GM23248 (cell line): ENCODE data around the gene ZNF132. TPM values are rescaled to one million over a fixed set of nuclear protein-coding genes. Genes with fewer than 3 reads are reported as not detected.
A peak's percentile ranks its signal among the peaks of the same experiment; 100 is the strongest.
"Not testable (repeated sequence)": the region's sequence is repeated elsewhere in the genome, so short reads cannot be mapped to it uniquely, and the experiment has no call there.

ENCODE experiments used
- DNase-seq: peaks from one replicate; pipeline ENCODE4 v3.0.0-alpha.2; 2015
- H2AFZ ChIP-seq: fragments of 200-600 bp; sonication (generic); 2 replicates; pipeline ENCODE4 v1.6.1; 2016; ENCODE audit warnings: antibody characterized with exemption
- H3F3A ChIP-seq: fragments of 200-600 bp; sonication (generic); 2 replicates; pipeline ENCODE4 v1.6.1; 2016; ENCODE audit warnings: mild to moderate bottlenecking, antibody characterized with exemption, mixed run types; ENCODE audit not compliant: insufficient read depth
- H3K27ac ChIP-seq: fragments of 200-600 bp; sonication (generic); 2 replicates; pipeline ENCODE4 v1.5.1; 2016; ENCODE audit warnings: mild to moderate bottlenecking
- H3K27me3 ChIP-seq: fragments of 200-600 bp; sonication (generic); replicated peaks from 2 replicates; pipeline ENCODE4 v1.6.1; 2016; ENCODE audit warnings: mild to moderate bottlenecking; ENCODE audit not compliant: insufficient read depth
- H3K36me3 ChIP-seq: fragments of 200-600 bp; sonication (generic); 2 replicates; pipeline ENCODE4 v1.6.1; 2016; ENCODE audit warnings: low read depth, mild to moderate bottlenecking
- H3K4me1 ChIP-seq: fragments of 200-600 bp; sonication (generic); 2 replicates; pipeline ENCODE4 v1.6.1; 2016; ENCODE audit warnings: mild to moderate bottlenecking; ENCODE audit not compliant: insufficient read depth
- H3K4me2 ChIP-seq: fragments of 200-600 bp; sonication (generic); one replicate; pipeline ENCODE4 v1.6.1; 2016; ENCODE audit warnings: mild to moderate bottlenecking; ENCODE audit not compliant: unreplicated experiment
- H3K4me3 ChIP-seq: fragments of 200-600 bp; sonication (generic); 2 replicates; pipeline ENCODE4 v1.5.1; 2016; ENCODE audit warnings: mild to moderate bottlenecking
- H3K79me2 ChIP-seq: fragments of 200-600 bp; sonication (generic); 2 replicates; pipeline ENCODE4 v1.6.1; 2016; ENCODE audit warnings: mild to moderate bottlenecking; ENCODE audit not compliant: insufficient read depth
- H3K9ac ChIP-seq: fragments of 200-600 bp; sonication (generic); 2 replicates; pipeline ENCODE4 v1.6.1; 2016; ENCODE audit warnings: mild to moderate bottlenecking
- H3K9me2 ChIP-seq: fragments of 200-600 bp; sonication (generic); 2 replicates; pipeline ENCODE4 v1.6.1; 2016; ENCODE audit warnings: mixed run types, mild to moderate bottlenecking, moderate library complexity; ENCODE audit not compliant: insufficient read depth
- H3K9me3 ChIP-seq: fragments of 200-600 bp; sonication (generic); one replicate; pipeline ENCODE4 v1.6.1; 2017; ENCODE audit warnings: low read depth
- H4K20me1 ChIP-seq: fragments of 200-600 bp; sonication (generic); 2 replicates; pipeline ENCODE4 v1.6.0; 2016; ENCODE audit not compliant: insufficient read depth
- EZH2 ChIP-seq: fragments of 200-600 bp; sonication (generic); IDR thresholded peaks from 2 replicates; pipeline ENCODE4 v1.6.1; 2018; ENCODE audit warnings: antibody characterized with exemption, mild to moderate bottlenecking; ENCODE audit not compliant: insufficient read depth, poor library complexity, severe bottlenecking
- EZH2phosphoT487 ChIP-seq: fragments of 200-600 bp; sonication (generic); IDR thresholded peaks from 2 replicates; pipeline ENCODE4 v1.6.1; 2018; ENCODE audit warnings: antibody characterized with exemption, moderate library complexity, mild to moderate bottlenecking, low read depth; ENCODE audit not compliant: insufficient read depth
- WGBS, 2 experiments: methylation state at CpG; one replicate each; pipeline ENCODE4 v1.1.6; 2015 to 2017; ENCODE audit warnings: low lambda C conversion rate in 2 of 2, low coverage in 1 of 2; ENCODE audit errors: missing lambda C conversion rate in 2 of 2; 5-methylcytosine and 5-hydroxymethylcytosine counted together
- in situ Hi-C: fragments of 300-500 bp; cut with MboI; formaldehyde crosslinking; loops from 2 replicates; pipeline ENCODE4 v1.15.0; 2020
- polyA plus RNA-seq: library from polyadenylated mRNA; unstranded; fragments of >200 nt; fragmentation: Nextera tagmentation; extraction: Ambion mirVana; gene quantifications from 2 replicates; pipeline ENCODE4 v1.2.1, GENCODE V29; 2016
- total RNA-seq: library from RNA; depleted of rRNA; stranded (reverse); fragments of >200 nt; shearing (Covaris generic); gene quantifications from 2 replicates; pipeline ENCODE4 v1.2.3, GENCODE V29; 2014

The ZNF132 gene
- total and polyA plus RNA-seq, 2 experiments from 2014 or later, result 4.5 to 6.1 TPM

DNA sequence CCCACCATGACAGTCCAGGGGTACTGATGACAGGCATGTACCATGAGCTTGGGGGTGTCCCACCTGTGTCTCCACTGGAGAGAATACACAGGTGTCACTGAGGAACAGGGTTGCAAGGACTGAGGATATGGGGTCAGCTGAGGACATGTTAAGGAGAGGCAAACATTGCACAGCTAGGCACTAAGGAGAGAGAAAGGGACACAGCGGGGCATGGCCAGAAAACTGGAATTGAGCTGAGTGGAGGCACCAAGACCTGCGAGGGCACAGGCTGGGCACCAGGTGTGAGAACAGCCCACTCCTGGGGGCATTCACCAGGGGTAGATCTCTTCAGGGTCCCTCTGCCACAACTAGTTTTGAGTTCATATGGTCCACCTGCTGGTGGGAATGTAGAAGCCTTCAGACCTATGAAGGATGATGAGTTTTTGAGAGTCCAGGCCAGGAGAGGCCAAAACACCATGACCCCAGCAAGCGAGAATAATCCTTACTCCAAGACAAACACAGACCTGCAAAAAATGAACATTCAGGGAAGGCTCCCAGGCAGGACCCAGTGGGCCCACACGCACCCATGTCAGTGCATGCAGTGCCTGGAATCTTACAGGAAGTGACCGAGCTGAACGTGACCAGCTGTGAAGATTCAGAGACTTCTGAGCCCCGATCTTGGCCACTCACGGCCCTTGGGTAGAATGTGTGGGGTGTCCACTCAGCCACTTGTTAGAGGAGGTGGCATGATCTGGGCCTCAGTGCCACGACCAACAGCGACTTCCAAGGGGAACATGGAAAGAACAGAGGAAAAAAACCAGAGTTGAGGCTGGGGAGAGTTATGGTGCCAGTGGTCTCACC, 32.9 kb downstream of the ZNF132 start:
- in situ Hi-C loops, result no loop called here
- Histone ChIP-seq H3K9me3 (no peaks in the 10 kb centered on the region), H3K36me3 (no peaks in the 10 kb centered on the region), H3K27ac (peak overlapping the region; percentile 59), H3K79me2 (peaks cover 49% of the 10 kb centered on the region), H3K4me3 (peak overlapping the region; percentile 91), H3K9me2 (no peaks in the 10 kb centered on the region), H2AFZ (peak overlapping the region; percentile 84; the same call in 1 of the 2 replicates), H3K9ac (peak overlapping the region; percentile 92), H3K27me3 (no peaks in the 10 kb centered on the region), H3K4me2 (peak overlapping the region; percentile 93), H4K20me1 (no peaks in the 10 kb centered on the region), H3K4me1 (0 out of 2 replicates have a peak, but pooled peaks cover 11% of the 10 kb centered on the region), H3F3A (0 out of 2 replicates have a peak, but pooled peaks cover 5% of the 10 kb centered on the region)
- peak; percentile 55 for DNase-seq
- WGBS, 2 experiments, result 58% methylated on average over 10 of the region's 10 CpGs
- TF ChIP-seq EZH2 (no peak), EZH2phosphoT487 (no peak)

DNA sequence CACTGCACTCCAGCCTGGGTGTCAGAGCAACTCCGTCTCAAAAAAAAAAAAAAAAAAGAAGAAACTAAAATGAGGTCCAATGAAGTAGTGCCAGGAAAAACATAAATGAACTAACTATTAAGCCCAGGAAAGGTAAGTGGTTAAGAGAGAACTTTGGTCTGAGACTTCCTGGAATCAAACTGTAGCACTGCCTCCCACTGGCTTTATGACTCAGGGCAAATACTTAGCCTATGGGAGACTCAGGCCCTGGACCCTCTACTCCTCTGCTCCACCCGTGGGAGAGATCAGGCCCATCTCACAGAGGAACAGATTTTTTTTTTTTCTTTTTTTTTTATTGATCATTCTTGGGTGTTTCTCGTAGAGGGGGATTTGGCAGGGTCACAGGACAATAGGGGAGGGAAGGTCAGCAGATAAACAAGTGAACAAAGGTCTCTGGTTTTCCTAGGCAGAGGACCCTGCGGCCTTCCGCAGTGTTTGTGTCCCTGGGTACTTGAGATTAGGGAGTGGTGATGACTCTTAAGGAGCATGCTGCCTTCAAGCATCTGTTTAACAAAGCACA, 36.0 kb downstream of the ZNF132 start:
- peaks cover 23% of the 10 kb centered on the region for H3K79me2 ChIP-seq
- H3K4me2 ChIP-seq, H3K9me2 ChIP-seq, H2AFZ ChIP-seq, H3K9me3 ChIP-seq, H4K20me1 ChIP-seq, H3K4me3 ChIP-seq, H3K36me3 ChIP-seq, H3K27me3 ChIP-seq, H3F3A ChIP-seq, in situ Hi-C loops, H3K27ac ChIP-seq, H3K9ac ChIP-seq: not testable (repeated sequence)
- DNase-seq, result peak; percentile 23
- peaks cover 12% of the 10 kb centered on the region for H3K4me1 ChIP-seq
- 67 to 73% methylated on average over 5 of the region's 5 CpGs for WGBS, 2 experiments

DNA sequence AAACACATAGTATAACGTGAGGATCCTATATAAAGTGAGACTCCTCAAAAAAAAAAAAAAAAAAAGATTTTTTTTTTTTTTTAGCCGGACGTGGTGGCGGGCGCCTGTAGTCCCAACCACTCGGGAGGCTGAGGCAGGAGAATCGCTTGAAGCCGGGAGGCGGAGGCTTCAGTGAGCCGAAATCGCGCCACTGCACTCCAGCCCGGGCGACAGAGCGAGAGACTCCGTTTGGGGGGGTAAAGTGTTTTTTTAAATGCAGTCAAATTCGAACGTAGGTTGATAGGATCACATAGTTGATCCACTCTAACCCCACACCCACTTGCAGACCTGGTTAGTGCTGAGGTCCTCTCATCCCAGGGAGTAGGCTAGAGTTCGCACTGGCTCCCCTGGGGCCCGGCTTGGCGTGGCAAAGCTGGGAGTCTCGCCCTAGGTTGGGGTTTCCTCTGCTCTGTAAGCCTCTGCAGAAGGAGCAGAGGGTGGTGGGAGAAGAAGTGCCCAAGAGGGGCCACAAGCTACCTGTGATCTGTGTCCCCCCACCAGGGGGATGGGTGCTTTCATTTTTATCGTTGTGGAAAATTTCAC, 38.0 kb downstream of the ZNF132 start:
- 0 out of 2 replicates have a peak, but pooled peaks cover 5% of the 10 kb centered on the region for H3F3A ChIP-seq
- peak overlapping the region; percentile 91 for H2AFZ ChIP-seq
- H3K4me3 ChIP-seq, result peak overlapping the region; percentile 85
- H3K4me1 ChIP-seq, result peaks cover 6% of the 10 kb centered on the region
- peak overlapping the region; percentile 81 for H3K4me2 ChIP-seq
- no peaks in the 10 kb centered on the region for H3K27me3 ChIP-seq
- peak overlapping the region; percentile 84 for H3K9ac ChIP-seq
- no peak for DNase-seq
- no peaks in the 10 kb centered on the region for H3K9me2 ChIP-seq
- no peaks in the 10 kb centered on the region for H4K20me1 ChIP-seq
- 26 to 28% methylated on average over 21 to 23 of the region's 23 CpGs for WGBS, 2 experiments
- H3K9me3 ChIP-seq, result no peaks in the 10 kb centered on the region
- peaks cover 5% of the 10 kb centered on the region; the same call in 1 of the 2 replicates for H3K79me2 ChIP-seq
- TF ChIP-seq EZH2 (no peak), EZH2phosphoT487 (no peak)
- in situ Hi-C loops, result no loop called here
- peak overlapping the region; percentile 79 for H3K27ac ChIP-seq
- H3K36me3 ChIP-seq, result no peaks in the 10 kb centered on the region

DNA sequence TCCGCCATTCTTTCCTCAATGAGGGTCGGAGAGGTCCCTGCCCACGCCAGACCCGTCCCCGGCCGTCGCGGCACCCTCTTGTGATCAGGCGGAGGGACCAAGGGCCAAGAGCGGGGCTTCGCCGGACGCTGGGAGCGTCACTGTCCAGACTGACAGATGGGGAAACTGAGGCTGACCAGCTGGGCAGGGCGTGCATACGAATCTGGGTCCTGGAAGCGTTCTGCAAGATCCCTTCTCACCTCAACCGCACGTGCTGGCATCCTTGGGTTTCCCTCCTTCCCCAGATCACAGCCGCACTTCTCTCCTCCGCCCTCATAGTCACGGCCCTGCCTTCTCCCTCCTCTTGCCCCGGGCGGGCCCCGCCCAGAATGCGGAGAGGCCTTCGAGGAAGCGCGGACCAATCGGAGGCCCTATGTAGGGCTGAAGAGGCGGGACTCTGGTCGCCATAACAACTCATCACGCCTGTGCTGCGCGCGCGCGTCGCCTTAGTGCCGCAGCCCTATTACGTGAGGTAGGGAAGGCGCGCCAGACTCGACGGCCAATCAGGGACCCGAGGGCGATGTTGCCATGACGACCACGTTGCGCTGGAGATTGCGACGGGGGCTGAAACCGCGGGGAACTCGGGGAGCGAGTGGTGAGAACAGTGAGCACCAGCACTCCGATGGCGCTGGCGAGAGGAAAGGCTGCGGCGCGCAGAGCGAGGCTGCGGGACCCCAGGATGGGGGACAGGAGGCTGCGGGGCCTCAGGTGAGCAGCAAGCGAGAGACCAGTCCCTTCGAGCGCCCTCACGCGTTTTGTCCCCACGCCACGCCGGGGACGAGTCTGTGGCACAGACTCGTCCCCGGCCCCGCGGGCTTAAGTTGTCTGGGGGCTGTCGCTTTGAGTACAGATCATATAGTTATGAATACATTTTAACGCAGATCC, 38.8 kb downstream of the ZNF132 start:
- TF ChIP-seq EZH2, result no peak
- TF ChIP-seq EZH2phosphoT487, result no peak
- H3K27ac ChIP-seq, result peak overlapping the region; percentile 79
- H3K4me3 ChIP-seq, result peak overlapping the region; percentile 85
- H3K36me3 ChIP-seq, result no peaks in the 10 kb centered on the region
- no peaks in the 10 kb centered on the region for H3K9me3 ChIP-seq
- in situ Hi-C loops, result no loop called here
- 0 out of 2 replicates have a peak, but pooled peaks cover 5% of the 10 kb centered on the region for H3F3A ChIP-seq
- H3K9me2 ChIP-seq, result no peaks in the 10 kb centered on the region
- 1 to 2% methylated on average over 71 to 80 of the region's 80 CpGs for WGBS, 2 experiments
- DNase-seq, result peak; percentile 100
- H3K27me3 ChIP-seq, result no peaks in the 10 kb centered on the region
- H3K9ac ChIP-seq, result peak overlapping the region; percentile 84
- H3K4me1 ChIP-seq, result peaks cover 6% of the 10 kb centered on the region
- H3K79me2 ChIP-seq, result no peaks in the 10 kb centered on the region
- H2AFZ ChIP-seq, result peak overlapping the region; percentile 91
- H3K4me2 ChIP-seq, result peak overlapping the region; percentile 86
- no peaks in the 10 kb centered on the region for H4K20me1 ChIP-seq
